Raji (cell line): ENCODE results near the gene SEC63.

ENCODE experiments used
- POLR2A ChIP-seq: IDR thresholded peaks from 2 replicates; pipeline ENCODE4 v1.6.1; 2011; ENCODE audit warnings: low read depth, low read length, control low read depth; ENCODE audit not compliant: insufficient read depth

SEC63 gene

GRCh38 chr6:107941199-107941598 is 16.8 kb downstream of the SEC63 start:
- no peak for TF ChIP-seq POLR2A

- TF ChIP-seq POLR2A = no peak
Observed at GRCh38 chr6:107936162-107936909, 21.7 kb downstream of the SEC63 start.

GRCh38 chr6:107932580-107932979 is 25.4 kb downstream of the SEC63 start:
- no peak for TF ChIP-seq POLR2A

DNA sequence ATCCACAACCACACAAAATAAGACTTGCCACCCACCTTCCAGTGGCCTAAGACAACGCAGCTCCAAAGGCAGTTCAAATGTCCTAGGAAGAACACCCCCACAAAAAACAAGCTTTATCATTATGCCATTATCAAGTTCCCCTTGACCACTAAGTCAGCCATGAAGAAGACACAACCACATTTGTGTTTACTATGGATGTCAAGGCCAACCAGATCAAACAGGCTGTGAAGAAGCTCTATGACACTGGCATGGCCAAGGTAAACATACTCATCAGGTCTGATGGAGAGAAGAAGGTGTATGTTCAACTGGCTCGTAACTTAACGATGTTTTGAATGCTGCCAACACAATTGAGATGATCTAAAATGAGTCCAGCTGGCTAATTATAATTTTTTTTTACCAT is 26.1 kb downstream of the SEC63 start:
- TF ChIP-seq POLR2A = no peak

DNA sequence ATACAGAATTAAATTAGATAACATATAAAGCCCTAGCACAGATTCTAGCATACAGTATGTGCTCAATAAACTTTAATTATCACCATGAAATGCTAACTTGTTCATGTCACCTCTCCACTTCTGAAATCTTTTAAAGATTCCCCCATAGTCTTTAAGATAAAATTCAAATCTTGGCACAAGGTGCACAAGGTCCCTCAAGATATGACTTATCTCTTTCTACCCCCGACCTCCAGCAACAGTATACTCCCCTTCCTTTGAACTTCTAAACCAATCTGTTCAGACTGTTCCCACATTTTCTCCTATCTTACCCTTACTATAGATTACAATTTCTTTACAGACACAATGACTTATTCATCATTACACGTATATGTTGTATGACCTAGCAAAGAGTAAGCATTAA is 29.0 kb downstream of the SEC63 start:
- TF ChIP-seq POLR2A = no peak

DNA sequence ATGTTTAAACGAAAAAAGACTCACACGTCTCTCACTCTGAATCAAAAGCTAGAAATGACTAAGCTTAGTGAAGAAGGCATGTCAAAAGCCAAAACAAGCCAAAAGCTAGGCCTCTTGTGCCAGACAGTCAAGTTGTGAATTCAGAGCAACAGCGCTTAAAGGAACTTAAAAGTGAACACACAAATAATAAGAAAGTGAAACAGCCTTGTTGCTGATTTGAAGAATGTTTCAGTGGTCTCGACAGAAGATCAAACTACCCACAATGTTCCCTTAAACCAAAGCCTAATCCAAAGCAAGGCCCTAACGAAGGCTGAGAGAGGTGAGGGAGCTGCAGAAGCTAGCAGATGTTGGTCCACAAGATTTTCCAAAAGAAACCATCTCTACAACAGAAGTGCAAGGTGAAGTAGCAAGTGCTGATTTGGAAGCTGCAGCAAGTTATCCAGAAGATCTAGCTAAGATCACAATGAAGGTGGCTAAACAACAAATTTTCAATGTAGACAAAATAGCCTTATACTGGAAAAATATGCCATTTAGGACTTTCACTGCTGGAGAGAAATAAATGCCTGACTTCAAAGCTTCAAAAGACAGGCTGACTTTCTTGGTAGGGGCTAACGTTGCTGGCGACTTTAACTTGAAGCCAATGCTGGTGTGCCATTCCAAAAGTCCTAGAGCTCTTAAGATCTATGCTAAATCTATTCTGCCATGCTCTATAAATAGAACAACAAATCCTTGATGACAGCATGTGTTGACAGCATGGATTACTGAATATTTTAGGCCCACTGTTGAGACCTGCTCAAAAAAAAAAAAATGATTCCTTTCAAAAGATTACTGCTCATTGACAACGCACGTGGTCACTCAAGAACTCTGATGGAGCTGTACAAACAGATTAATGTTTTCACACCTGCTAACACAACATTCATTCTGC is 40.3 kb downstream of the SEC63 start:
- no peak for TF ChIP-seq POLR2A

GRCh38 chr6:107911692-107912091 is 46.3 kb downstream of the SEC63 start:
- TF ChIP-seq POLR2A = no peak

- TF ChIP-seq POLR2A = no peak
Observed at GRCh38 chr6:107894809-107895396, 63.1 kb downstream of the SEC63 start.

GRCh38 chr6:107879941-107880340 is 78.1 kb downstream of the SEC63 start:
- TF ChIP-seq POLR2A = no peak

- no peak for TF ChIP-seq POLR2A
Observed at GRCh38 chr6:107877968-107878367, 80.0 kb downstream of the SEC63 start.

- no peak for TF ChIP-seq POLR2A
Observed at GRCh38 chr6:107871976-107872375, 86.0 kb downstream of the SEC63 start.

DNA sequence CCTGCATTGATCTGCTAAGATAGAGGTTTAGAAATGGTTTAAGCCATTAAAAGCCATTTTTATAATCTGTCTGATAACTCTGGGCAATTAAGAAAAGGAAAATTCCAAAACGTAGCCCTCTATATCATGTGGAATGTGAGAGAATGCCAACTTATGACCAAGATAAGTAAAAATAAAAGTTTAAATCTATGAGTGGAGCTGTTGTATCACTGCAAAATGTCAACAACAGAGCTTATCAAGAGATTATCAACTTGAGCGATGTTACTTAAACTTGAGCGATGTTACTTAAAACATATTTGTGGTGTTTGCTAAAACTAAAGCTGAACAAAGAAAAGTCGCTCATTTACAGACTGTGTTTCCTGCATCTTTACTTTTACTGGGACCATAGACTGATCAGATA is 87.0 kb downstream of the SEC63 start:
- no peak for TF ChIP-seq POLR2A

- no peak for TF ChIP-seq POLR2A
Observed at GRCh38 chr6:107870381-107870780, 87.6 kb downstream of the SEC63 start.

- TF ChIP-seq POLR2A = no peak
Observed at GRCh38 chr6:107869871-107870270, 88.1 kb downstream of the SEC63 start.

DNA sequence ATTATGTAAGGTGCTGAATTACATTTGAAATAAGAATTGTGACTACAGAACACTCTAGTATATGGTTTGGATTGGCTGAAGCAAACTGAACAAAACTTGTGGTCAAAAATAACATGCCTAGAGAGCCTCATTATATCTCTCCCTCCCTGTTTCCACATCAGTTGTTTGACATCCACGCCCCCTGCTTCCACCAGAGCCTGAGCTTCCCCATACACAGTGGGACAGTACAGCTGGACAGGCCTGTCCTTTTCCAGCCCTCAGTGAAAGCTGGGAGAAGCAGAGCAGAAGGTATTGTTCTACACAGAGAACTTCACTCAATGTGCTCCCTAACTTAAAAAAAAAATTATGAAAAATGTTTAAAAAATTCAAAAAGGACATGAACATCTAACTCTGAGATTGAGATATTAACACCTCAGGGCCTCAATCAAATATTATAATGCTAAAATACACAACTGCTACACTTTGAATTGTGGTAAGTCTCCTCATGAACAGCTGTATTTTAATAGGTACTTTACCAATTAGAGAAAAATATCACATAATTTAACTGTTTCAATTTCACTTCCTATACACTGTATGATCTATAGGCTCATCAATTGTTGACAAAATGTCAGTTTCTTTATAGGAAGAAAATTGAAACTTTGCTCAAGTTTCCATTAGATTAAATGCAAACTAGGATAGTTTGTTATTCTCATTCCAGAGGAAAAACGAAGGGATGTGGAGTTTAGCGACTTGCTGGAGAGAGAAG is 89.0 kb downstream of the SEC63 start:
- TF ChIP-seq POLR2A = no peak
